Lower lobe of right lung (tissue), 2 donors: Measurements from ENCODE around the gene HRH1. TPM values are rescaled to one million over a fixed set of nuclear protein-coding genes. Genes with fewer than 3 reads are reported as not detected.

ENCODE experiments used
- ATAC-seq, 2 donors: fragments of 200-7000 bp; cut with Tn5 transposase; one replicate each; pipeline ENCODE4 v1.9.1; 2020 to 2022; ENCODE audit warnings: mild to moderate bottlenecking in 2 of 2, moderate library complexity in 2 of 2
- DNase-seq: peaks from one replicate; pipeline ENCODE4 v3.0.0-alpha.2; 2020
- H3K27ac ChIP-seq: fragments of 200-600 bp; one replicate; pipeline ENCODE4 v1.8.0; 2022
- H3K27me3 ChIP-seq: fragments of 200-600 bp; one replicate; pipeline ENCODE4 v1.8.0; 2022; ENCODE audit warnings: low read depth
- H3K36me3 ChIP-seq: fragments of 200-600 bp; one replicate; pipeline ENCODE4 v1.8.0; 2022; ENCODE audit warnings: mild to moderate bottlenecking
- H3K4me1 ChIP-seq: fragments of 200-600 bp; one replicate; pipeline ENCODE4 v1.8.0; 2022
- H3K4me3 ChIP-seq: fragments of 200-600 bp; one replicate; pipeline ENCODE4 v1.8.0; 2022; ENCODE audit warnings: mild to moderate bottlenecking
- H3K9me3 ChIP-seq: fragments of 200-600 bp; one replicate; pipeline ENCODE4 v1.8.0; 2022
- CTCF ChIP-seq: fragments of 200-600 bp; IDR thresholded peaks from one replicate; pipeline ENCODE4 v1.8.0; 2022; ENCODE audit warnings: antibody characterized with exemption, mild to moderate bottlenecking
- intact Hi-C: fragments of 100-400 bp; cut with DNase I; formaldehyde crosslinking; loops from one replicate; pipeline ENCODE4 v1.11.0; 2022
- total RNA-seq: library from RNA; stranded (reverse); fragmentation: NEBNext Ultra II Directional; extraction: Animal tissue kit (Norgen Biotek cat#: 25700); gene quantifications from one replicate; pipeline ENCODE4 v1.2.1, GENCODE V29; 2021
- donor health status: DM: no; HTN: yes; CAD: no; lungs with severe emphysema.

The HRH1 gene
- total RNA-seq, 1 donor from 2014 or later: 6.4 TPM

- DNase-seq (no peak), ATAC-seq (peak in 1 of 2 donors; percentile 6)
- Histone ChIP-seq H3K36me3 (no peaks in the 10 kb centered on the region), H3K27ac (peak overlapping the region; percentile 58), H3K4me1 (peaks cover 21% of the 10 kb centered on the region), H3K4me3 (peak overlapping the region; percentile 63), H3K9me3 (no peaks in the 10 kb centered on the region), H3K27me3 (peaks cover 10% of the 10 kb centered on the region)
- intact Hi-C loops: no loop called here
- TF ChIP-seq CTCF: no peak
These were observed 646 bp downstream of the HRH1 start for GRCh38 chr3:11154953-11155325.

- peak overlapping the region; percentile 58 for H3K27ac ChIP-seq
- peak; percentile 59 for TF ChIP-seq CTCF
- peaks cover 24% of the 10 kb centered on the region for H3K4me1 ChIP-seq
- H3K27me3 ChIP-seq: peaks cover 10% of the 10 kb centered on the region
- H3K9me3 ChIP-seq: no peaks in the 10 kb centered on the region
- no peaks in the 10 kb centered on the region for H3K36me3 ChIP-seq
- peak; percentile 64 for DNase-seq
- H3K4me3 ChIP-seq: peak overlapping the region; percentile 63
- ATAC-seq: peak; percentile 76 to 80
- intact Hi-C loops: no loop called here
These were observed 1.2 kb downstream of the HRH1 start for GRCh38 chr3:11155341-11156025.

- no peak overlapping the region for H3K27ac ChIP-seq
- peaks cover 10% of the 10 kb centered on the region for H3K27me3 ChIP-seq
- H3K36me3 ChIP-seq: no peaks in the 10 kb centered on the region
- H3K4me1 ChIP-seq: peaks cover 24% of the 10 kb centered on the region
- intact Hi-C loops: no loop called here
- H3K9me3 ChIP-seq: no peaks in the 10 kb centered on the region
- H3K4me3 ChIP-seq: peak overlapping the region; percentile 63
- DNase-seq (no peak), ATAC-seq (no peak)
- no peak for TF ChIP-seq CTCF
These were observed 1.7 kb downstream of the HRH1 start for GRCh38 chr3:11156026-11156410.

- no peaks in the 10 kb centered on the region for H3K36me3 ChIP-seq
- no peak for ATAC-seq
- no peaks in the 10 kb centered on the region for H3K9me3 ChIP-seq
- no peak overlapping the region for H3K27ac ChIP-seq
- TF ChIP-seq CTCF: no peak
- no peak for DNase-seq
- no peak overlapping the region for H3K4me3 ChIP-seq
- peaks cover 10% of the 10 kb centered on the region for H3K27me3 ChIP-seq
- intact Hi-C loops: no loop called here
- H3K4me1 ChIP-seq: peaks cover 24% of the 10 kb centered on the region
These were observed 3.1 kb downstream of the HRH1 start for GRCh38 chr3:11157421-11157820.

- DNase-seq: no peak
- intact Hi-C loops: no loop called here
- no peak overlapping the region for H3K27ac ChIP-seq
These were observed 5.2 kb downstream of the HRH1 start for GRCh38 chr3:11159421-11159904.

More at GRCh38 chr3:11159421-11159904, 5.2 kb downstream of the HRH1 start:
- Histone ChIP-seq H3K27me3 (peaks cover 7% of the 10 kb centered on the region), H3K4me1 (peaks cover 24% of the 10 kb centered on the region), H3K36me3 (no peaks in the 10 kb centered on the region), H3K9me3 (no peaks in the 10 kb centered on the region), H3K4me3 (no peak overlapping the region)
- peak; percentile 39 to 80 for ATAC-seq
- no peak for TF ChIP-seq CTCF
